ENCODE measurements around the gene CAMK2A. TPM values are rescaled to one million over a fixed set of nuclear protein-coding genes. Genes with fewer than 3 reads are reported as not detected.

The CAMK2A gene
- total and polyA plus RNA-seq, 10 donors, result 0.03 to 1.1 (median 0.66) TPM; not detected in 2

DNA sequence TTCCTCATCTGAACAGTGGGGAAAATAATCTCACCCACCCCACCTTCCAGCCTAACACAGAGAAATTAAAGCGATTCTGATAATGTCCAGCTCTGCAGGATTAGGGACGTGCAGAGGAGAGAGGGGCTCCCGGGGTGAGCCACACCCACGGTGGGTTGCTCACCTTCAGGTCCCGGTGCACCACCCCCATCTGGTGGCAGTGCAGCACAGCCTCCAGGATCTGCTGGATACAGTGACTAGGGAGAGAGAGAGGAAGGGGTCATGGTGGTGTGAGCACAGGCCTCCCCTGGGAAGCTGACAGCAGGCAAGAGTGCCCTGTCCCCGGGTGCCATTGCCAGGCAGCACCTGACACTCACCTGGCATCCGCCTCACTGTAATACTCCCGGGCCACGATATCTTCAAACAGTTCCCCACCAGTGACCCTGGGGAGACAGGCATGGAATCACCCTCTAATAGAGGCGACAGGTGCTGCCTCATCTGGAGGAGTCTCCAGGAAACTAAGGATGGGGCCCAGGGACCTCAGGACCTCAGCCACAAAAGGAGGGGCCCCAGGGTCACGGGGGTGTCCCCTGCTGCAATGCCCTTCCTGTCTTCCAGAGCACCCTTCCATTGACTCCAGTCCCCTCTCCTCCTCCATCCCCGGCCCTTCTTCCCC lies 33.0 kb downstream of the CAMK2A start:
- DNase-seq, result no peak
- Histone ChIP-seq H3K27me3 (replicated peaks in 1 of 7) (no peaks in the 10 kb centered on the region), H3K4me3 (no peak overlapping the region), H3K36me3 (no peaks in the 10 kb centered on the region), H3K9me3 (no peaks in the 10 kb centered on the region), H3K27ac (no peak overlapping the region), H3K4me1 (no peaks in the 10 kb centered on the region)
- 65 to 76% (median 71%) methylated on average over 11 to 12 of the region's 12 CpGs for whole genome bisulfite sequencing, 5 donors
- TF ChIP-seq POLR2AphosphoS5 (IDR thresholded peaks at IDR 0.05) (no peak), POLR2A (IDR thresholded peaks at IDR 0.05) (no peak)
- TF ChIP-seq, protein P1, sequence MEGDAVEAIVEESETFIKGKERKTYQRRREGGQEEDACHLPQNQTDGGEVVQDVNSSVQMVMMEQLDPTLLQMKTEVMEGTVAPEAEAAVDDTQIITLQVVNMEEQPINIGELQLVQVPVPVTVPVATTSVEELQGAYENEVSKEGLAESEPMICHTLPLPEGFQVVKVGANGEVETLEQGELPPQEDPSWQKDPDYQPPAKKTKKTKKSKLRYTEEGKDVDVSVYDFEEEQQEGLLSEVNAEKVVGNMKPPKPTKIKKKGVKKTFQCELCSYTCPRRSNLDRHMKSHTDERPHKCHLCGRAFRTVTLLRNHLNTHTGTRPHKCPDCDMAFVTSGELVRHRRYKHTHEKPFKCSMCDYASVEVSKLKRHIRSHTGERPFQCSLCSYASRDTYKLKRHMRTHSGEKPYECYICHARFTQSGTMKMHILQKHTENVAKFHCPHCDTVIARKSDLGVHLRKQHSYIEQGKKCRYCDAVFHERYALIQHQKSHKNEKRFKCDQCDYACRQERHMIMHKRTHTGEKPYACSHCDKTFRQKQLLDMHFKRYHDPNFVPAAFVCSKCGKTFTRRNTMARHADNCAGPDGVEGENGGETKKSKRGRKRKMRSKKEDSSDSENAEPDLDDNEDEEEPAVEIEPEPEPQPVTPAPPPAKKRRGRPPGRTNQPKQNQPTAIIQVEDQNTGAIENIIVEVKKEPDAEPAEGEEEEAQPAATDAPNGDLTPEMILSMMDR (IDR thresholded peaks at IDR 0.05 in 8 of 11, conservative IDR thresholded peaks at IDR 0.05 in 3 of 11), result no peak
- intact Hi-C loops (cut with DNase I; ENCODE audit: low total_unique reads), result no loop called here

GRCh38 chr5:150255659-150256409 lies 33.7 kb downstream of the CAMK2A start:
- H3K9me3 ChIP-seq, result no peaks in the 10 kb centered on the region
- no peaks in the 10 kb centered on the region for H3K36me3 ChIP-seq
- TF ChIP-seq, protein P1 (IDR thresholded peaks at IDR 0.05 in 8 of 11, conservative IDR thresholded peaks at IDR 0.05 in 3 of 11), result no peak
- no peak for TF ChIP-seq POLR2A (IDR thresholded peaks at IDR 0.05)
- TF ChIP-seq POLR2AphosphoS5 (IDR thresholded peaks at IDR 0.05), result no peak
- H3K27me3 ChIP-seq (replicated peaks in 1 of 7), result no peaks in the 10 kb centered on the region
- DNase-seq, result no peak
- no peak overlapping the region for H3K4me3 ChIP-seq
- 67 to 78% (median 72%) methylated on average over 6 of the region's 6 CpGs for WGBS, 5 donors
- no peaks in the 10 kb centered on the region for H3K4me1 ChIP-seq
- H3K27ac ChIP-seq, result no peak overlapping the region
- intact Hi-C loops (cut with DNase I; ENCODE audit: low total_unique reads), result no loop called here

DNA sequence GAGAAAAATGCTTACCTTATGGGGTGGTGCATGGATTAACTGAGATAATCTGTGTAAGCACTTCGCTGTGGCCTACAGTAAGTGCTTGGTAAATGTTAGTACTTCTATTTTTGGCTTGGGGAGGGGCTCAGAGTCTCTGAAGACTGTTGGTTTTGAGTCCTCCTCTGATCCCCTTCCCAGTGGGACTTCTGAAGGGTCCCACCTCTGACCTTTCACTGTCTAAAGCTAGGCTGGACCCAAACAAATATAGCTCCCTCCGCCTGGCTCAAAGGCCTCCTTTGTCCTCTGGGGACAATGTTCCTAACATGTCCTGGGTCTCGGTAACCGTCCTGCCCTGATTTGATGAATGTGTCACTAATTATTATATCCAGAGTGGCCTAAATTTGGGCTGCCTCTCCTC lies 34.8 kb downstream of the CAMK2A start:
- H3K9me3 ChIP-seq, result no peaks in the 10 kb centered on the region
- no peaks in the 10 kb centered on the region for H3K4me1 ChIP-seq
- H3K27me3 ChIP-seq (replicated peaks in 1 of 7), result no peaks in the 10 kb centered on the region
- H3K27ac ChIP-seq, result no peak overlapping the region
- WGBS, 5 donors, result 88 to 97% (median 92%) methylated on average over 4 of the region's 4 CpGs
- H3K4me3 ChIP-seq, result no peak overlapping the region
- TF ChIP-seq, protein P1 (IDR thresholded peaks at IDR 0.05 in 8 of 11, conservative IDR thresholded peaks at IDR 0.05 in 3 of 11), result no peak
- TF ChIP-seq POLR2AphosphoS5 (IDR thresholded peaks at IDR 0.05) (no peak), POLR2A (IDR thresholded peaks at IDR 0.05) (no peak)
- no peaks in the 10 kb centered on the region for H3K36me3 ChIP-seq
- intact Hi-C loops (cut with DNase I; ENCODE audit: low total_unique reads), result no loop called here
- DNase-seq, result no peak

DNA sequence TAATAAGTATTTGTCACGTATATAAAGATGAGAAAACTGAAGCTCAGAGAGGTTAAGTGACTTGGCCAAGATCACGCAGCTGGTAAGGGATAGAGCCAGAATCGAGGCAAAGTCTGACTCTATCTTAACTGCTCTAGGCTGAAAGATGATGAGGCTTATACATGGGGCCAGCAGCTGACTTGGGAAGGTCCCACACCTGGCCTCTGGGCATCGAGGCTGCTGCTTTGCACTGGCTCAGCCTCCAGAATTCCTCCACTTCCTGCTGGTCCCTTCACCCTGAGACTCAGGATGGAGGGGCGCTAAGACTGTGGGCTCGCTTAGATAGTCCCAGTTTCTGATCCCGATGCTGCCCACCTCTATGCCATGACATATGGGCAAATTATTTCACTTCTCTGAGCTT lies 35.2 kb downstream of the CAMK2A start:
- Histone ChIP-seq H3K4me1 (no peaks in the 10 kb centered on the region), H3K4me3 (no peak overlapping the region), H3K9me3 (no peaks in the 10 kb centered on the region), H3K27ac (no peak overlapping the region), H3K27me3 (replicated peaks in 1 of 7) (no peaks in the 10 kb centered on the region), H3K36me3 (no peaks in the 10 kb centered on the region)
- DNase-seq, result no peak
- no peak for TF ChIP-seq POLR2A (IDR thresholded peaks at IDR 0.05)
- no peak for TF ChIP-seq POLR2AphosphoS5 (IDR thresholded peaks at IDR 0.05)
- TF ChIP-seq, protein P1 (IDR thresholded peaks at IDR 0.05 in 8 of 11, conservative IDR thresholded peaks at IDR 0.05 in 3 of 11), result no peak
- intact Hi-C loops (cut with DNase I; ENCODE audit: low total_unique reads), result no loop called here
- WGBS, 5 donors, result 76 to 84% (median 80%) methylated on average over 7 of the region's 7 CpGs

All from spleen (tissue), 11 donors.